Esophagus squamous epithelium (tissue), 5 donors: Measurements from ENCODE around the gene IL1R1. TPM values are rescaled to one million over a fixed set of nuclear protein-coding genes. Genes with fewer than 3 reads are reported as not detected.

Experiments
- DNase-seq: peaks from one replicate; lab custom pipeline; 2025; lab: John Stamatoyannopoulos, UW
- H3K27ac ChIP-seq, 4 donors: fragments of 200-600 bp; sonication (generic); one replicate each; pipeline ENCODE4 v1.5.1; 2016 to 2019; ENCODE audit warnings: mild to moderate bottlenecking in 1 of 4
- H3K27me3 ChIP-seq, 4 donors: fragments of 200-600 bp; sonication (generic); 1 replicate in 3 of 4; 2 replicates in 1 of 4; pipeline versions ENCODE4 v1.5.1 to v1.6.0; 2017 to 2021; ENCODE audit warnings: antibody characterized with exemption in 1 of 4
- H3K36me3 ChIP-seq, 3 donors: fragments of 200-600 bp; sonication (generic); one replicate each; pipeline ENCODE4 v1.5.1; 2016 to 2019
- H3K4me1 ChIP-seq, 3 donors: fragments of 200-600 bp; sonication (generic); one replicate each; pipeline ENCODE4 v1.5.1; 2017 to 2019
- H3K4me3 ChIP-seq, 4 donors: fragments of 200-600 bp; sonication (generic); 1 replicate in 3 of 4; 2 replicates in 1 of 4; pipeline ENCODE4 v1.5.1; 2016 to 2019; ENCODE audit warnings: mild to moderate bottlenecking in 2 of 4, moderate library complexity in 1 of 4
- H3K9me3 ChIP-seq, 3 donors: fragments of 200-600 bp; sonication (generic); one replicate each; pipeline ENCODE4 v1.5.1; 2016 to 2019
- CTCF ChIP-seq, 6 experiments: fragments of 450-650 bp in 4 of 6; fragments of 200-600 bp in 2 of 6; sonication (generic) in 2 of 6; IDR thresholded peaks; one replicate each; pipeline ENCODE4 v1.5.1; 2016 to 2019; ENCODE audit warnings: antibody characterized with exemption in 6 of 6, mild to moderate bottlenecking in 4 of 6, moderate library complexity in 4 of 6
- POLR2A ChIP-seq, 4 donors: fragments of 450-650 bp; IDR thresholded peaks; one replicate each; pipeline ENCODE4 v1.6.1; 2017; ENCODE audit warnings: antibody characterized with exemption in 4 of 4, mild to moderate bottlenecking in 4 of 4, moderate library complexity in 3 of 4
- WGBS, 2 donors: methylation state at CpG; one replicate each; pipeline ENCODE4 v1.1.5; 2018; 5-methylcytosine and 5-hydroxymethylcytosine counted together
- intact Hi-C: fragments of 100-400 bp; cut with DNase I; formaldehyde crosslinking; loops from one replicate; pipeline ENCODE4 v1.15.0; 2022
- total RNA-seq, 4 donors: library from RNA; depleted of rRNA; stranded (reverse); fragments of >200 nt; gene quantifications; one replicate each; pipeline ENCODE4 v1.1.0, GENCODE V29; 2016
- donor health status: DM: yes; HTN: yes; CAD: no.

The IL1R1 gene
- total RNA-seq, 4 donors from 2014 or later = 9.7 to 65.8 (median 24.6) TPM

GRCh38 chr2:102117472-102117858 lies 25.1 kb upstream of the IL1R1 start:
- WGBS, 2 donors = 77 to 84% methylated on average over 6 of the region's 6 CpGs
- no peak overlapping the region for H3K4me3 ChIP-seq
- no peak for DNase-seq
- H3K4me1 ChIP-seq = peaks cover 0 to 31% (median 3%) of the 10 kb centered on the region in 3 donors
- intact Hi-C loops = no loop called here
- TF ChIP-seq CTCF (IDR thresholded peaks at IDR 0.05) (no peak), POLR2A (IDR thresholded peaks at IDR 0.05) (no peak)
- H3K9me3 ChIP-seq = no peaks in the 10 kb centered on the region
- no peaks in the 10 kb centered on the region for H3K36me3 ChIP-seq
- no peaks in the 10 kb centered on the region for H3K27me3 ChIP-seq
- H3K27ac ChIP-seq = peak overlapping the region in 1 of 4 donors; percentile 16

DNA sequence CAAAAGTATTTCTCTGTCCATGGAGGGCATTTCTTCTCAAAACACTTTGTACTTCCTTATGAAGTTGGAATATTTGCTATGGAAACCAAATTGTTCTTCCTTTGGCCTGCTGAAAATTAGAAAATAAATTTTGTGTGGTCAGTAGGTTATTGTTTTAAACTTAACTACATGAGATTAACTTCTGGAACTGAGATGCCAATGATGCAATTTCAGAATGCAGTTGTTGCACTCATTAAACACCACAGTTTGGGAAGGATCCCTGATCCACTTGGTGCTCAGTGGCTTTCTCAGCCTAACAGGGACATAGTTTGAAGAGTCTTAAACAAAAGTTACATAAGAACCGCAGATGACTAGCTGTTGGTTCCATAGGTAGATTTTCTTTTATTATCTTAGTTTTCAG lies 23.3 kb upstream of the IL1R1 start:
- Histone ChIP-seq H3K36me3 (no peaks in the 10 kb centered on the region), H3K27ac (no peak overlapping the region), H3K27me3 (no peaks in the 10 kb centered on the region), H3K9me3 (no peaks in the 10 kb centered on the region), H3K4me3 (no peak overlapping the region), H3K4me1 (peaks cover 0 to 31% (median 3%) of the 10 kb centered on the region in 3 donors)
- TF ChIP-seq CTCF (IDR thresholded peaks at IDR 0.05) (no peak), POLR2A (IDR thresholded peaks at IDR 0.05) (no peak)
- intact Hi-C loops = no loop called here
- WGBS, 2 donors = 95 to 100% methylated on average over 1 of the region's 1 CpG
- DNase-seq = no peak

DNA sequence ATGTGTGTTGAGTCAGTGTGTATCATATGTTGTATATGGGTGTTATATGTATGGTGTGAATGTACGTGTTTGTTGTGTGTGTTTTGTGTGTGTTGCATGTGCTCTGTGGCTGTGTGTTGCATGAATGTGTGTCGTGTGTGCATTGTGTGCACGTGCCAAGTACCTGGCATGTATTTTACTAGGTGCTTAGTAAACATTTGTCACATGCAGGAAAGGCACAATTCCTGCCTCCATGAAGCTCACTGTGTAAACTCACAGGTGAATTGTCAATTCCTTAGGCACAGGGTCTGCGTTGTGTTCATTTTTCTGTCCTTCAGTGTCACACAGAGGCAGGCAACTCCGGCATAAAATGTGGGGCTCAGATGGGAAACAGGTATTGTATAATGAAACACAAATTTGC lies 22.3 kb upstream of the IL1R1 start:
- Histone ChIP-seq H3K4me3 (no peak overlapping the region), H3K9me3 (no peaks in the 10 kb centered on the region), H3K36me3 (no peaks in the 10 kb centered on the region), H3K27ac (no peak overlapping the region), H3K4me1 (peaks cover 0 to 31% (median 3%) of the 10 kb centered on the region in 3 donors), H3K27me3 (no peaks in the 10 kb centered on the region)
- 73 to 75% methylated on average over 5 of the region's 5 CpGs for WGBS, 2 donors
- no peak for TF ChIP-seq POLR2A (IDR thresholded peaks at IDR 0.05)
- no peak for TF ChIP-seq CTCF (IDR thresholded peaks at IDR 0.05)
- no peak for DNase-seq
- intact Hi-C loops = no loop called here

DNA sequence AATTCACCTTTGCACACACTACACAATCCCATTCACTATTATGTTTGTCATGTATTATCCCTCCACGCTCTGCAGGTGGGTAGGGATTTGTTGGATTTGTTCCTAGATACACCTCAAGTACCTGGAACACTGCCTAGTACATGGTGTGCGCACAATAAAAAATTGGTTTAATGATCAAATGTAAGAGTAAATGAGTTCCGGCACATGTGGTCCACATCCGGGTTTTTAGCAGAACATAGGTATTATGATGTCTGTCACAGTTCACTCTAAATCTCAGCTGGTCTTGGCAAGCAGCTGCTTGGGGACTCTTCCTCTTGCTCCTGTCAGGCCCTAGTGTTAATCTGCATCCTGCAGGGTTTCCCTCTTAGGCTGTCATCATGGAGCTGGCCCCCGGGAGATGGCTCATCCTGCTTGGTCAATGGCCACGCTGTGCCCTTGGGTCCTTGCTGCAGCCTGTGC lies 21.8 kb upstream of the IL1R1 start:
- peaks cover 0 to 32% (median 3%) of the 10 kb centered on the region in 3 donors for H3K4me1 ChIP-seq
- H3K4me3 ChIP-seq = no peak overlapping the region
- no peaks in the 10 kb centered on the region for H3K9me3 ChIP-seq
- intact Hi-C loops = no loop called here
- TF ChIP-seq CTCF (IDR thresholded peaks at IDR 0.05) = no peak
- no peak for TF ChIP-seq POLR2A (IDR thresholded peaks at IDR 0.05)
- no peaks in the 10 kb centered on the region for H3K27me3 ChIP-seq
- no peak for DNase-seq
- 68 to 74% methylated on average over 4 to 5 of the region's 6 CpGs for WGBS, 2 donors
- H3K36me3 ChIP-seq = no peaks in the 10 kb centered on the region
- no peak overlapping the region for H3K27ac ChIP-seq

- DNase-seq = no peak
- intact Hi-C loops = no loop called here
- Histone ChIP-seq H3K36me3 (no peaks in the 10 kb centered on the region), H3K9me3 (no peaks in the 10 kb centered on the region), H3K27ac (peak overlapping the region in 3 of 4 donors; percentile 25 to 66 (median 40)), H3K4me1 (peaks cover 0 to 38% (median 3%) of the 10 kb centered on the region in 3 donors), H3K27me3 (no peaks in the 10 kb centered on the region), H3K4me3 (no peak overlapping the region)
- TF ChIP-seq POLR2A (IDR thresholded peaks at IDR 0.05) (no peak), CTCF (IDR thresholded peaks at IDR 0.05) (no peak)
- 65 to 79% methylated on average over 3 of the region's 3 CpGs for WGBS, 2 donors
Measured at GRCh38 chr2:102122115-102122514, 20.4 kb upstream of the IL1R1 start.
